GM12874 (cell line): Measurements from ENCODE around the gene GTF3C2.

ENCODE experiments used
- TF ChIP-seq, protein P1 (sequence below): IDR thresholded peaks from 2 replicates; pipeline ENCODE4 v1.5.1; 2011; ENCODE audit warnings: low read depth, mild to moderate bottlenecking, control low read depth, low read length, moderate library complexity; ENCODE audit not compliant: insufficient read depth

GTF3C2 gene

GRCh38 chr2:27323596-27324285 lies 32.8 kb downstream of the GTF3C2 start:
- TF ChIP-seq, protein P1, sequence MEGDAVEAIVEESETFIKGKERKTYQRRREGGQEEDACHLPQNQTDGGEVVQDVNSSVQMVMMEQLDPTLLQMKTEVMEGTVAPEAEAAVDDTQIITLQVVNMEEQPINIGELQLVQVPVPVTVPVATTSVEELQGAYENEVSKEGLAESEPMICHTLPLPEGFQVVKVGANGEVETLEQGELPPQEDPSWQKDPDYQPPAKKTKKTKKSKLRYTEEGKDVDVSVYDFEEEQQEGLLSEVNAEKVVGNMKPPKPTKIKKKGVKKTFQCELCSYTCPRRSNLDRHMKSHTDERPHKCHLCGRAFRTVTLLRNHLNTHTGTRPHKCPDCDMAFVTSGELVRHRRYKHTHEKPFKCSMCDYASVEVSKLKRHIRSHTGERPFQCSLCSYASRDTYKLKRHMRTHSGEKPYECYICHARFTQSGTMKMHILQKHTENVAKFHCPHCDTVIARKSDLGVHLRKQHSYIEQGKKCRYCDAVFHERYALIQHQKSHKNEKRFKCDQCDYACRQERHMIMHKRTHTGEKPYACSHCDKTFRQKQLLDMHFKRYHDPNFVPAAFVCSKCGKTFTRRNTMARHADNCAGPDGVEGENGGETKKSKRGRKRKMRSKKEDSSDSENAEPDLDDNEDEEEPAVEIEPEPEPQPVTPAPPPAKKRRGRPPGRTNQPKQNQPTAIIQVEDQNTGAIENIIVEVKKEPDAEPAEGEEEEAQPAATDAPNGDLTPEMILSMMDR, result no peak

DNA sequence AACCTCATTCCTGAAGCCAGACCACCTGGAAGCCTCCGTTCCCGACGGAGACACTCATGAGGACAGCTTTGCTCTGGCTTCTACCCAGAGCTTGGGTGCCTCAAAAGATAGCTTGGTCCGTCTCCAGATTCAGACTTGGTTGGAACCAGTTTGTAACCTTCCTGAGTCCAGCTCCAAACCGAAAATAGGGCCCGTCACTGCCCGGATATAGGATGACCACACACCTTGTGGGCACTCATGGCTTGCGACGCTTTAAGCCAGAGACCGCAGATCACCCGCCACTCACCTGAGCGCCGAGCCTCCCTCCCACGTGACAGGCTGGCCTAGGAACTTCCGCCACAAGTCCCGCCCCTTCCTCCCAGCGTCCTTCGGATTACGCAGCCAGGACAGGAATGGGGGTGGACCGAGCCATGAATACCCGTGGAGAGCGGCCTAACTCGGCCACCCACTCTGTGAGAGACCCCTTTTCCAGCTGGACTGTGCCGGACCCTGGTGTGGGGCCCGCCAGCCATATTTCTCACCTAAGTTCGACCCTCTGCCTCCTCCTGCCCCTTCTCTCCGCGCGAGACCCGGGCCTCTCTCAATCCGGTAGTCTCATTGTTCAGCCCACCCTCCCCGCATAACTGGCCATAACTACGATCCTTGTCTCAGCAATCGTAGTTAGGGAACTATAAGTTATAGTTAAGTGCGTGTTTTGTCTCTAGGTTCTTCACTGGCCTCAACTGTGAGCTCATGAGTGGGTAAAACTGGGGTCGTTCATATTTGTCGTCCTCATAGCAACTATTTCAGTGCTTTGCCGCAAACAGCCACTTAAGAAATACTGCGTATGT lies 33.6 kb downstream of the GTF3C2 start, which contains the start of gene MPV17:
TSS of gene MPV17 (minus strand) at position 332 of the 830 bp plus-strand sequence. CDS start 580 bp downstream, outside the sequence.
- TF ChIP-seq, protein P1, result no peak

GRCh38 chr2:27322301-27322765 lies 34.2 kb downstream of the GTF3C2 start:
- TF ChIP-seq, protein P1, result no peak

DNA sequence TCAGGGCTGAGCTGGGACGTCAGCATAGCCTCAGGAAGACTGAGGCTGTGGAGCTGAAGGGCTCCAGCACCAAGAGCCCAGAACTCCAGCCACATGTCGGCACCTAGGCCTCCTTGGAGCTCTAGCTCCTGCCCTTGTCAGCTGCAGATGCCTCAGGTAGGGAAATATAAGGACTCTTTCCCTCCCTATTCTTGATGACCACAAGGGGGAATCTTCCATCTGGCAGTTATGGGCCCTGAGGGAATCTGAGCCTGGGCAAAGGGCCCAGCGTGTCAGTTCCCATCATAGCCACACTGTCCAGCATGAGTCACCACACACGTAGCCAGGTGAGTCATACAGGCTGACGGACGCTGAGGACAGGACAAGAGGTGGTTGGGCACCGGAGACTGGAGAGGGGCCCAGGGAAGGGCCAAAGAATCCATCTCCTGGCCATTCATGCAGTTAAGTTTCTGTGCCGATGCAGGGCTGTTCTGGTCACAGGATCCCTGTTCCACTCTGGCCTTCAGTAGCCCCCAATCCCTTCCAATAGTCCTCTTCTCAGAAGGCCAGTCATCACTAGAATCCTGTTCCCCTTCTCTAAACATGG lies 35.5 kb downstream of the GTF3C2 start:
- TF ChIP-seq, protein P1, result no peak

GRCh38 chr2:27316655-27317412 lies 39.7 kb downstream of the GTF3C2 start:
- TF ChIP-seq, protein P1, result no peak

DNA sequence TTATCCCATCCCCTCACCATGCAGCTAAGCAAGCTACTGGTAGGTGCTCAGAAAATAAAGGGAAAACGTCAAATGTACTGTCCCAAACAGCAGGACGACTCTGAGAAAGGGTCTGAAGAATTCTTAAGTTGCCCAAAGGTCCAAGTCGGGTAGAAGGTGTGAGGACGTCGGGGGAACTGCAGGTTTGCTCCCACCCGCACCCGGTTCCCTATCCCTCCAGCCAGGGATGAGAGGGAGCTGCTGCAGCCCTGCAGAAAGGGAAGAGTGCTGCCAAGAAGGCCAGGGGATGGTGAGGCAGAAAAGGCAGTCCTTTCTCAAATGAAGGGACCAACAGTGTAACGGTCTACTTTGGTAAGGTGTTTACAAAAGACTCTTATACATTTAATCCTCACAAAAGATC lies 41.4 kb downstream of the GTF3C2 start:
- TF ChIP-seq, protein P1, result no peak

GRCh38 chr2:27314709-27315108 lies 41.9 kb downstream of the GTF3C2 start:
- TF ChIP-seq, protein P1, result no peak
